GM12878 (cell line): ENCODE measurements around the gene CPB2. TPM values are rescaled to one million over a fixed set of nuclear protein-coding genes. Genes with fewer than 3 reads are reported as not detected.

Source experiments
- ATAC-seq: fragments of 200-7000 bp; cut with Tn5 transposase; 3 replicates; pipeline ENCODE4 v1.9.1; 2020; ENCODE audit warnings: mild to moderate bottlenecking, moderate library complexity
- BruUV-seq: library from RNA; stranded (reverse); fragments of 400-500 nt; replicated peaks from 2 replicates; lab custom pipeline; 2021; lab: Mats Ljungman, UMichigan
- CTCF ChIA-PET: fragments of 300-600 bp; sonication (Branson Sonifier 250); formaldehyde crosslinking; extraction: SDS; loops from one replicate; lab custom pipeline; 2021; ENCODE audit warnings: inconsistent platforms; lab: Yijun Ruan, JAX
- POLR2A ChIA-PET: fragments of 350-600 bp; formaldehyde crosslinking; extraction: SDS; loops from one replicate; lab custom pipeline; 2021; ENCODE audit warnings: inconsistent platforms; lab: Charles Lee
- RAD21 ChIA-PET: fragments of 300-600 bp; sonication (Branson Sonifier 250); formaldehyde crosslinking; loops from one replicate; lab custom pipeline; 2023; ENCODE audit warnings: antibody characterized with exemption; ENCODE audit not compliant: unreplicated experiment; lab: Charles Lee
- SMC1A ChIA-PET: fragments of 300-600 bp; sonication (Branson Sonifier 250); formaldehyde crosslinking; loops from one replicate; lab custom pipeline; 2023; ENCODE audit not compliant: unreplicated experiment, uncharacterized antibody; lab: Charles Lee
- DNase-seq: peaks from one replicate; pipeline ENCODE4 v3.0.0-alpha.2; 2011; ENCODE audit warnings: low read depth, low spot score
- FAIRE-seq: peaks from 3 replicates; lab custom pipeline; 2011; peaks lifted over from hg19 to GRCh38; lab: Jason Lieb, UNC
- H2AFZ ChIP-seq: 2 replicates; pipeline ENCODE4 v1.6.0; 2011; ENCODE audit warnings: low read depth, low read length, control low read depth; ENCODE audit not compliant: control insufficient read depth
- H3K27ac ChIP-seq: 2 replicates; pipeline ENCODE4 v1.5.1; 2011; ENCODE audit warnings: control low read depth; ENCODE audit not compliant: control insufficient read depth, insufficient read depth
- H3K27me3 ChIP-seq, 2 experiments: replicated peaks in 1 of 2; 2 replicates each; pipeline versions ENCODE4 v1.6.0 to v1.6.1; 2011; ENCODE audit warnings: low read length in 1 of 2; ENCODE audit not compliant: control insufficient read depth in 2 of 2, insufficient read depth in 2 of 2
- H3K36me3 ChIP-seq, 2 experiments: 2 replicates each; pipeline ENCODE4 v1.5.1; 2011; ENCODE audit warnings: low read length in 1 of 2; ENCODE audit not compliant: control insufficient read depth in 2 of 2, insufficient read depth in 2 of 2
- H3K4me1 ChIP-seq: 2 replicates; pipeline ENCODE4 v1.6.1; 2011; ENCODE audit warnings: mild to moderate bottlenecking, low read length, moderate library complexity, mixed read lengths; ENCODE audit not compliant: control insufficient read depth, insufficient read depth
- H3K4me2 ChIP-seq: 2 replicates; pipeline ENCODE4 v1.6.0; 2011; ENCODE audit warnings: control low read depth; ENCODE audit not compliant: control insufficient read depth, insufficient read depth
- H3K4me3 ChIP-seq: fragments of 200-600 bp; sonication (generic); 2 replicates; pipeline ENCODE4 v1.5.1; 2016
- H3K79me2 ChIP-seq: 2 replicates; pipeline ENCODE4 v1.6.0; 2011; ENCODE audit warnings: low read length; ENCODE audit not compliant: control insufficient read depth, insufficient read depth
- H3K9ac ChIP-seq: 2 replicates; pipeline ENCODE4 v1.8.0; 2011; ENCODE audit warnings: low read length, control low read depth, mixed read lengths; ENCODE audit not compliant: control insufficient read depth, insufficient read depth
- H3K9me3 ChIP-seq: replicated peaks from 3 replicates; pipeline ENCODE4 v1.5.1; 2011; ENCODE audit warnings: mild to moderate bottlenecking, low read length; ENCODE audit not compliant: control insufficient read depth, insufficient read depth
- H4K20me1 ChIP-seq: 2 replicates; pipeline ENCODE4 v1.6.0; 2011; ENCODE audit not compliant: control insufficient read depth, insufficient read depth
- CEBPB ChIP-seq, 2 experiments: fragments of 150-350 bp in 1 of 2; IDR thresholded peaks; 2 replicates each; pipeline ENCODE4 v1.6.1; 2012 to 2014; ENCODE audit warnings: low read depth in 2 of 2, low read length in 2 of 2, borderline replicate concordance in 1 of 2, inconsistent platforms in 1 of 2
- CHD4 ChIP-seq: fragments of 200-600 bp; sonication (generic); IDR thresholded peaks from 2 replicates; pipeline ENCODE4 v1.6.1; 2016; ENCODE audit warnings: mild to moderate bottlenecking
- EED ChIP-seq: sonication (generic); IDR thresholded peaks from 2 replicates; pipeline ENCODE4 v1.6.1; 2016; ENCODE audit warnings: antibody characterized with exemption, low read depth
- EP300 ChIP-seq, 2 experiments: fragments of 150-350 bp in 1 of 2; IDR thresholded peaks; 2 replicates each; pipeline ENCODE4 v1.6.1; 2011 to 2012; ENCODE audit warnings: low read depth in 2 of 2, low read length in 2 of 2, borderline replicate concordance in 1 of 2, improper control_type of control experiment in 1 of 2, inconsistent platforms in 1 of 2; ENCODE audit not compliant: control insufficient read depth in 1 of 2
- FOXK2 ChIP-seq: fragments of 450-650 bp; IDR thresholded peaks from 2 replicates; pipeline ENCODE4 v1.6.1; 2017; ENCODE audit warnings: mild to moderate bottlenecking, moderate library complexity
- GABPA ChIP-seq: IDR thresholded peaks from 2 replicates; pipeline ENCODE4 v1.6.1; 2014; ENCODE audit warnings: antibody characterized with exemption, low read depth, mild to moderate bottlenecking, inconsistent platforms
- IKZF1 ChIP-seq: fragments of 450-650 bp; conservative IDR thresholded peaks from 2 replicates; pipeline ENCODE4 v1.6.1; 2017; ENCODE audit warnings: antibody characterized with exemption, mild to moderate bottlenecking
- PAX8 ChIP-seq: fragments of 450-650 bp; IDR thresholded peaks from 2 replicates; pipeline ENCODE4 v1.6.1; 2017; ENCODE audit warnings: mild to moderate bottlenecking, moderate library complexity
- RAD51 ChIP-seq: fragments of 450-650 bp; IDR thresholded peaks from 2 replicates; pipeline ENCODE4 v1.6.1; 2016; ENCODE audit warnings: moderate library complexity, mild to moderate bottlenecking, inconsistent platforms
- SMAD1 ChIP-seq: fragments of 450-650 bp; IDR thresholded peaks from 2 replicates; pipeline ENCODE4 v1.6.1; 2018; ENCODE audit warnings: mild to moderate bottlenecking, low read depth; ENCODE audit not compliant: partially characterized antibody
- in situ Hi-C: fragments of 300-500 bp; cut with MboI; formaldehyde crosslinking; loops from 9 replicates; pipeline ENCODE4 v1.14.3; 2018; ENCODE audit warnings: mixed read lengths
- intact Hi-C: fragments of 100-400 bp; cut with micrococcal nuclease; formaldehyde crosslinking; loops from one replicate; pipeline ENCODE4 v1.14.2; 2022; ENCODE audit not compliant: unreplicated experiment
- polyA plus RNA-seq, 11 experiments: library from polyadenylated mRNA; depleted of rRNA in 4 of 11; unstranded in 6 of 11; stranded (reverse) in 5 of 11; fragments of >200 nt; fragmentation: Nextera tagmentation in 4 of 11; fragmentation: Illumina TruSeq in 1 of 11; extraction: Ambion mirVana in 4 of 11; extraction: Trizol in 1 of 11; gene quantifications; 1 replicate in 1 of 11; 2 replicates in 10 of 11; pipeline versions ENCODE4 v1.2.1 to v1.2.3, GENCODE V29; 2011 to 2016; ENCODE audit warnings: inconsistent platforms in 2 of 11, missing spikeins in 2 of 11, low read depth in 1 of 11
- total RNA-seq, 4 experiments: library from RNA; depleted of rRNA in 3 of 4; stranded (reverse); fragments of >200 nt in 3 of 4; fragmentation: Illumina TruSeq in 1 of 4; extraction: Trizol in 1 of 4; gene quantifications; 2 replicates each; pipeline versions ENCODE4 v1.2.1 to v1.2.3, GENCODE V29; 2013 to 2021
- TF ChIP-seq, protein P1 (sequence below): fragments of 150-350 bp; IDR thresholded peaks from 2 replicates; pipeline ENCODE4 v1.6.1; 2016; ENCODE audit warnings: low read depth, low read length
- TF ChIP-seq, protein P2 (sequence below): fragments of 450-650 bp; IDR thresholded peaks from 2 replicates; pipeline ENCODE4 v1.6.1; 2016; ENCODE audit warnings: mild to moderate bottlenecking, moderate library complexity, borderline replicate concordance
- TF ChIP-seq, protein P3 (sequence below): IDR thresholded peaks from 2 replicates; pipeline ENCODE4 v1.6.1; 2012; ENCODE audit warnings: low read depth, low read length, improper control_type of control experiment
- TF ChIP-seq, protein P4 (sequence below): IDR thresholded peaks from 2 replicates; pipeline ENCODE4 v1.6.1; 2011; ENCODE audit warnings: borderline replicate concordance, low read depth, mild to moderate bottlenecking, moderate library complexity, low read length; ENCODE audit not compliant: insufficient read depth, poor library complexity, severe bottlenecking

CPB2 gene
- total and polyA plus RNA-seq, 10 of the 15 experiments (the other 5 are each of a cell fraction or from before 2014, with no cell fraction given), result 0.05 to 0.87 (median 0.13) TPM; not detected in 3

DNA sequence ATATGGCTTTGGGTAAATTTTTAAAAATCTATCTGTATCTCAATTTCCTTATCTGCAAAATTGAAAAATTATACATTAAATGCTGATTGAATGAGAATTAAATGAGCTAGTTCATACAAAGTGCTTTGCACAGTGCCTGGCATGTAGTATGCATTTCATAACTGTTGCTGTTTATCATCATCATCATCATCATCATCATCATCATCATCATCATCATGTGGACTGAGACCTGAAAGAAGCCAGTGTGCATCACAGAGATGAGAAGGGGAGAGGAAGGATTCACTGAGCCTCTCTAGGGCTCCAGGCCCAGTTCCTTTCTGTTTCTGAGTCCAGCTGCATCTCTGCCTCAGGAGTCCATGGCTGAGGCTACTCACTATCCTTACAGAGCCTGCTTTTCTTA lies 45.4 kb downstream of the CPB2 start:
- Histone ChIP-seq H3K79me2 (no peaks in the 10 kb centered on the region; the same call in none of the 2 replicates), H3K27me3 (no peaks in the 10 kb centered on the region), H3K27ac (no peak overlapping the region), H3K4me2 (no peak overlapping the region), H3K9ac (no peak overlapping the region), H3K9me3 (no peaks in the 10 kb centered on the region), H4K20me1 (no peaks in the 10 kb centered on the region), H2AFZ (no peak overlapping the region), H3K4me3 (no peak overlapping the region), H3K4me1 (no peaks in the 10 kb centered on the region), H3K36me3 (no peaks in the 10 kb centered on the region; a peak in 1 of 4 replicates)
- RAD21 ChIA-PET, result interaction anchor here (1.0 kb wide), 1 partner anchor 92 kb away, joined by 3 read pairs; no protein-coding TSS in a partner anchor
- in situ Hi-C loops, result no loop called here
- DNase-seq, result no peak
- CTCF ChIA-PET, result interaction anchor here (1.0 to 1.7 kb wide), 2 partner anchors 12 to 14 kb away, joined by 3 to 4 read pairs; no protein-coding TSS in a partner anchor
- intact Hi-C loops, result no loop called here
- no TSS peak for BruUV-seq
- FAIRE-seq, result no peak
- TF ChIP-seq GABPA (no peak), CEBPB (IDR thresholded peaks at IDR 0.05; ENCODE audit: borderline replicate concordance in 1 of 2, low read depth in 2 of 2, low read length in 2 of 2) (no peak), RAD51 (no peak), IKZF1 (no peak), SMAD1 (no peak), EP300 (IDR thresholded peaks at IDR 0.05; ENCODE audit: borderline replicate concordance in 1 of 2, control insufficient read depth in 1 of 2, low read depth in 2 of 2, low read length in 2 of 2) (no peak), CHD4 (no peak), FOXK2 (no peak), EED (no peak), PAX8 (no peak)
- TF ChIP-seq, protein P1, sequence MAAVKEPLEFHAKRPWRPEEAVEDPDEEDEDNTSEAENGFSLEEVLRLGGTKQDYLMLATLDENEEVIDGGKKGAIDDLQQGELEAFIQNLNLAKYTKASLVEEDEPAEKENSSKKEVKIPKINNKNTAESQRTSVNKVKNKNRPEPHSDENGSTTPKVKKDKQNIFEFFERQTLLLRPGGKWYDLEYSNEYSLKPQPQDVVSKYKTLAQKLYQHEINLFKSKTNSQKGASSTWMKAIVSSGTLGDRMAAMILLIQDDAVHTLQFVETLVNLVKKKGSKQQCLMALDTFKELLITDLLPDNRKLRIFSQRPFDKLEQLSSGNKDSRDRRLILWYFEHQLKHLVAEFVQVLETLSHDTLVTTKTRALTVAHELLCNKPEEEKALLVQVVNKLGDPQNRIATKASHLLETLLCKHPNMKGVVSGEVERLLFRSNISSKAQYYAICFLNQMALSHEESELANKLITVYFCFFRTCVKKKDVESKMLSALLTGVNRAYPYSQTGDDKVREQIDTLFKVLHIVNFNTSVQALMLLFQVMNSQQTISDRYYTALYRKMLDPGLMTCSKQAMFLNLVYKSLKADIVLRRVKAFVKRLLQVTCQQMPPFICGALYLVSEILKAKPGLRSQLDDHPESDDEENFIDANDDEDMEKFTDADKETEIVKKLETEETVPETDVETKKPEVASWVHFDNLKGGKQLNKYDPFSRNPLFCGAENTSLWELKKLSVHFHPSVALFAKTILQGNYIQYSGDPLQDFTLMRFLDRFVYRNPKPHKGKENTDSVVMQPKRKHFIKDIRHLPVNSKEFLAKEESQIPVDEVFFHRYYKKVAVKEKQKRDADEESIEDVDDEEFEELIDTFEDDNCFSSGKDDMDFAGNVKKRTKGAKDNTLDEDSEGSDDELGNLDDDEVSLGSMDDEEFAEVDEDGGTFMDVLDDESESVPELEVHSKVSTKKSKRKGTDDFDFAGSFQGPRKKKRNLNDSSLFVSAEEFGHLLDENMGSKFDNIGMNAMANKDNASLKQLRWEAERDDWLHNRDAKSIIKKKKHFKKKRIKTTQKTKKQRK, result no peak
- TF ChIP-seq, protein P2, sequence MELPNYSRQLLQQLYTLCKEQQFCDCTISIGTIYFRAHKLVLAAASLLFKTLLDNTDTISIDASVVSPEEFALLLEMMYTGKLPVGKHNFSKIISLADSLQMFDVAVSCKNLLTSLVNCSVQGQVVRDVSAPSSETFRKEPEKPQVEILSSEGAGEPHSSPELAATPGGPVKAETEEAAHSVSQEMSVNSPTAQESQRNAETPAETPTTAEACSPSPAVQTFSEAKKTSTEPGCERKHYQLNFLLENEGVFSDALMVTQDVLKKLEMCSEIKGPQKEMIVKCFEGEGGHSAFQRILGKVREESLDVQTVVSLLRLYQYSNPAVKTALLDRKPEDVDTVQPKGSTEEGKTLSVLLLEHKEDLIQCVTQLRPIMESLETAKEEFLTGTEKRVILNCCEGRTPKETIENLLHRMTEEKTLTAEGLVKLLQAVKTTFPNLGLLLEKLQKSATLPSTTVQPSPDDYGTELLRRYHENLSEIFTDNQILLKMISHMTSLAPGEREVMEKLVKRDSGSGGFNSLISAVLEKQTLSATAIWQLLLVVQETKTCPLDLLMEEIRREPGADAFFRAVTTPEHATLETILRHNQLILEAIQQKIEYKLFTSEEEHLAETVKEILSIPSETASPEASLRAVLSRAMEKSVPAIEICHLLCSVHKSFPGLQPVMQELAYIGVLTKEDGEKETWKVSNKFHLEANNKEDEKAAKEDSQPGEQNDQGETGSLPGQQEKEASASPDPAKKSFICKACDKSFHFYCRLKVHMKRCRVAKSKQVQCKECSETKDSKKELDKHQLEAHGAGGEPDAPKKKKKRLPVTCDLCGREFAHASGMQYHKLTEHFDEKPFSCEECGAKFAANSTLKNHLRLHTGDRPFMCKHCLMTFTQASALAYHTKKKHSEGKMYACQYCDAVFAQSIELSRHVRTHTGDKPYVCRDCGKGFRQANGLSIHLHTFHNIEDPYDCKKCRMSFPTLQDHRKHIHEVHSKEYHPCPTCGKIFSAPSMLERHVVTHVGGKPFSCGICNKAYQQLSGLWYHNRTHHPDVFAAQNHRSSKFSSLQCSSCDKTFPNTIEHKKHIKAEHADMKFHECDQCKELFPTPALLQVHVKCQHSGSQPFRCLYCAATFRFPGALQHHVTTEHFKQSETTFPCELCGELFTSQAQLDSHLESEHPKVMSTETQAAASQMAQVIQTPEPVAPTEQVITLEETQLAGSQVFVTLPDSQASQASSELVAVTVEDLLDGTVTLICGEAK, result no peak
- TF ChIP-seq, protein P3, sequence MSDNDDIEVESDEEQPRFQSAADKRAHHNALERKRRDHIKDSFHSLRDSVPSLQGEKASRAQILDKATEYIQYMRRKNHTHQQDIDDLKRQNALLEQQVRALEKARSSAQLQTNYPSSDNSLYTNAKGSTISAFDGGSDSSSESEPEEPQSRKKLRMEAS, result no peak
- TF ChIP-seq, protein P4, sequence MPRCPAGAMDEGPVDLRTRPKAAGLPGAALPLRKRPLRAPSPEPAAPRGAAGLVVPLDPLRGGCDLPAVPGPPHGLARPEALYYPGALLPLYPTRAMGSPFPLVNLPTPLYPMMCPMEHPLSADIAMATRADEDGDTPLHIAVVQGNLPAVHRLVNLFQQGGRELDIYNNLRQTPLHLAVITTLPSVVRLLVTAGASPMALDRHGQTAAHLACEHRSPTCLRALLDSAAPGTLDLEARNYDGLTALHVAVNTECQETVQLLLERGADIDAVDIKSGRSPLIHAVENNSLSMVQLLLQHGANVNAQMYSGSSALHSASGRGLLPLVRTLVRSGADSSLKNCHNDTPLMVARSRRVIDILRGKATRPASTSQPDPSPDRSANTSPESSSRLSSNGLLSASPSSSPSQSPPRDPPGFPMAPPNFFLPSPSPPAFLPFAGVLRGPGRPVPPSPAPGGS, result no peak
- POLR2A ChIA-PET, result no interaction called here
- SMC1A ChIA-PET, result interaction anchor here (1.7 kb wide), 1 partner anchor 8 kb away, joined by 5 read pairs; no protein-coding TSS in a partner anchor
- ATAC-seq, result no peak
